COLO668 (cell line): ENCODE data around the gene OVCA2.

Experiments used
- DNase-seq: peaks from one replicate; lab custom pipeline; 2025; ENCODE audit not compliant: unreplicated experiment; lab: John Stamatoyannopoulos, UW

Gene OVCA2

DNA sequence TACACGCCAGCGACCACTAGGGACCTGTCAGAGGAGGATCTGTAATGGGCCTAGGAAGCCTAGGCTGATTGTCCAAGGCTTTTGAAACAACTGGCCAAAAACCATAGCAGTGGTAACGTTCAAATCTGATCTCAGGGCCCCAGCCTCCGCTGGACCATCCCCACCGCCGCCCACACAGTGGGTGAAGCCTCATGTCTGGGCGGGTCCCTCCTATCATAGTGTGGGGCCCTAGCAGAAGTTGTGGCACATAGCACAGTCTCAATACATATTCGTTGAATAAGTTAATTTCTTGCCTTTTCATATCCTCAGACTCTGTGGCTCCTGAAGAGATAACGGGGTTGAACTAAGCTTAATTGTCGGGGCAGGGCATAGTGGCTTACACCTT, 11.1 kb upstream of the OVCA2 start:
- DNase-seq = no peak

DNA sequence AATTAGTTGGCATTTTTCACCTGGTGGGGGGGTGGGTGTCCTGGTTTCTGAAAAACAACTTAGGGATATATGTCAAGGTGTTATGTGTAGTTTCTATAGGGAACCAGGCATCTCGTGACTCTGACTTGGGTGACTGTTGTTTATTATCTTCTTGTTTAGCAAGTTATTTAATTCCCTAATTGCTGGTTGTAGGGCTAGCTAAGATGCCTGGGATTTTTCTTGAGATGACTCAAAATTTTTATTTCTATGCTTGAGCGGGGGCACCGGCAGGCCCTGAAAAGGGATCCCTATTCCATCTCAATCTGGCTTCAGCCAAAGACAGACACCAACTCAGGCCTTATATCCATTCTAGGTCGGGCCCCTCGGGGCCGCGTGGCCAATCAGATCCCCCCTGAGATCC, 8.7 kb upstream of the OVCA2 start:
- no peak for DNase-seq

DNA sequence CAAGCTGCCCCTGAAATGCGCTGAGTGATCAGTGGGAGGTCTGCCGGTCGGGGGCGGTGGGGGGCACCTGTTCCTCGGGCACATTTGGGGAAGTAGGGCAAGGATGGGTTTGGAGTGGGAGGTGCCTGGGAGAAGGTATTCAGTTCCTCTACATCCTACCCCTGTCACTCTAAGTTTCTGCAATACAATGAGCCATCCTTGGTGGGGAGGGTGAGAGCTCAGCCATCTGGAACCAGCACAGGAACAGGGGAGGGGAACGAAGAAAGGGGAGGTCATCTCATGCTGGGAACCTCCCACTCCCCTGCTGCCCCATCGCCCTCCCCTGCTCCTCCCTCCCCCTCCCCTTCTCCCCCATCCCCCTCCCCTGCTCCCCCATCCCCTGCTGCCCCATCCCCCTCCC, 7.7 kb upstream of the OVCA2 start:
- DNase-seq = no peak

DNA sequence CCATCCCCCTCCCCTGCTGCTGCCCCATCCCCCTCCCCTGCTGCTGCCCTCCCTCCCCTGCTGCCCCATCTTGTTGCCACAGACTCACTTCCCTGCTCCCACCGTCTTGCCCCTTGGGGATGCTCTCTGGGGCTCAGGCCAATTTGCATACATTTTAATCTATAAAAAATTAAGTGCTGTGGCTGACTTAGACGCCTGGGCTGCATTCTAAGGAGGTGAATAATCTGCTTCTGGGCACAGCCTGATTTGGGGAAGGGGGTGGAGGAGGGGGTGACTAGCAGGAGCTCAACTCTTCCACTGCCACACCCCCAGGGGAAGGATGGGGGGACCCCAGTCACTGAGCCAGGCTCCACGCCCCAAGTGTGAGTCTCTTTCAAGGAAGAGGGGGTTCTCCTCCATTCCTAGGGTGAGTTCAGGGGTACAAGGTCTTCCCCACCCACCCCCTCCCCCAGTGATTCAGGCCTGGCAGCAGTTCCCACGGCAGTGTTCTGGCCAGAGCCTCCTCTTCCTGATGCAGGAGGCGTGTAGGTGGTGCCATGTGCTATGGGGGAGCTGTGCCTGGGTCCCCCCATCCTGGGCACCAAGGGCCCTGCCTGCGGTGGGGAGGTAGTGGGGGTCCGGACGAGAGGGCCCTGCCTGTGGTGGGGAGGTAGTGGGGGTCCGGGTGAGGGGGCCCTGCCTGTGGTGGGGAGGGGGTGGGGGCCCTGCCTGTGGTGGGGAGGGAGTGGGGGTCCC, 6.8 kb upstream of the OVCA2 start:
- DNase-seq = no peak

DNA sequence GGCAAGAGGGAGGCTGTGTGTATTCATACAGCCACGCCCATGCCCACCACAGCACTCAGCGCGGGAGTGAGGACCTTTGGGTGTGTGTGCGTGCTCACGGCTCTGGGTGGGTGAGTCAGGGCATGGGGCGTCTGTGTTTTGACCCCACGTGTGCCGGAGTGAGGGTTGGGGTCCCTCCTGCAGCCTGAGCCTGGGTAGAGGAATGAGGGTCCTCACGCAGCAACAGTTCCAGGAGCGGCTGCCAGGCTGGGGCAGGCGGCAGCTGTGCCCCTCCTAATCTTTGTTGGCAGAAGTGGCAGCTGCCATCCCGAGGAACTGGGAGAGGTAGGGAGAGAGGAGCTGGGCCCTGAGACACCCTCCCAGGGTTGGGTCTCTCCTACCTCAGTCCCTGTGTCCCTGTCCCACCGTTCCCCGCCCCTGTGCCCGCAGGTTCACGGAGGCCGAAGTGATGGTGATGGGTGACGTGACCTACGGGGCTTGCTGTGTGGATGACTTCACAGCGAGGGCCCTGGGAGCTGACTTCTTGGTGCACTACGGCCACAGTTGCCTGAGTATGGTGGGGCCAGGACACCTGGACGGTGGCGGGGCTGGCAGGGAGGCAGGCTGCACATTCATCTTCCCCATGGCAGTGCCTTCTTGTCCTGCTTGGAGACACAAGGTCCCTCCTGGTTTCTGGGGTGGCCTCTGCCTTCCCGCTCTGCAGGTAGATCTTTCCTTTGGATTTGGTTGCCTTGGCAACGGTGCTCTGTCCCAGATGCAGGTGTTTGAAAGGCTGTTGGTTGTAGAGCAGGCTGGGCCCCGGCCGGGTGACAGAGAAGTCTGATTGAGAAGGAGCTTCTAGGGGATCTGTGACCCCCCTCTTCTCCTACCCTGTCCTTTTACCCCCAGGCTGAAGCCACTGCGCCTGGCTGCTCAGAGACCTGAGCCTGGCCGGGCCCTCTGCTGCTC, 6.0 kb upstream of the OVCA2 start:
- no peak for DNase-seq

DNA sequence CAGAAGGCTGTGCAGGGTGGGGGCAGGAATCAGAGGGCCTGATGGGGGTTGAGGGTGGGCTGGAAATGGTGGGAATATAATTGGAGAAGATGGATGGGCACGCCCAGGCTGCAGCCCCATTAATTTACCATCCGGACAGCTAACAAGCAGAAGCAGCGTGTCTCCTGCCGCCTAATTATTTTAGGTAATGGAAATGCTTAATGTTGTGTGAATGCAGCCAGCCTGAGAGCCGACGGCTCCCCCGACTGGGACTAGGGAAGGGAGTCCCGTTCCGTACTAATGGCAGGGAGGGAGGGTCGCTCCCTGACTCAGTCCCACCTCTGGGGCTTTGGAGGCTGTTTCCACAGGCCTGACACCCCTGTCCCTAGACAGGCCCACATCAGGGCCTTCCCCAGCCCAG, 4.7 kb upstream of the OVCA2 start:
- DNase-seq = no peak

DNA sequence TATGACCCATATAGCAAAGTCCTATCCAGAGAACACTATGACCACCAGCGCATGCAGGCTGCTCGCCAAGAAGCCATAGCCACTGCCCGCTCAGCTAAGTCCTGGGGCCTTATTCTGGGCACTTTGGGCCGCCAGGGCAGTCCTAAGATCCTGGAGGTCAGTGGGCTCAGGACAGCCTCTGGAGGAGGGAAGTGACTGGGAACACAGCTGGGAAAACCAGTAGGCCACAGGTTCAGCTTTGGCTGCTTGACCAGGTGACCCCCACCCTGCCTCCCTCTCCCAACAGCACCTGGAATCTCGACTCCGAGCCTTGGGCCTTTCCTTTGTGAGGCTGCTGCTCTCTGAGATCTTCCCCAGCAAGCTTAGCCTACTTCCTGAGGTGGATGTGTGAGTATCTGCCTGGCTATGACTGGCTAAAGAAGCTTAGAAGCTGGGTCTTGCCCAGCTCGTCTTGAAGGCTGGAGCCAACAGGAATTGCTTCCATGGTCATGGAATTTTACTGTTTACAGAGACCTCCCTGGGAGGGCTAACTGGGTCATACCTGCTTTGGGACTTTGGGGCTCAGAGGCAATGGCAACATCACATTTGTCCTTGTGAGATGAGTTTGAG, 1.5 kb upstream of the OVCA2 start:
- no peak for DNase-seq

DNA sequence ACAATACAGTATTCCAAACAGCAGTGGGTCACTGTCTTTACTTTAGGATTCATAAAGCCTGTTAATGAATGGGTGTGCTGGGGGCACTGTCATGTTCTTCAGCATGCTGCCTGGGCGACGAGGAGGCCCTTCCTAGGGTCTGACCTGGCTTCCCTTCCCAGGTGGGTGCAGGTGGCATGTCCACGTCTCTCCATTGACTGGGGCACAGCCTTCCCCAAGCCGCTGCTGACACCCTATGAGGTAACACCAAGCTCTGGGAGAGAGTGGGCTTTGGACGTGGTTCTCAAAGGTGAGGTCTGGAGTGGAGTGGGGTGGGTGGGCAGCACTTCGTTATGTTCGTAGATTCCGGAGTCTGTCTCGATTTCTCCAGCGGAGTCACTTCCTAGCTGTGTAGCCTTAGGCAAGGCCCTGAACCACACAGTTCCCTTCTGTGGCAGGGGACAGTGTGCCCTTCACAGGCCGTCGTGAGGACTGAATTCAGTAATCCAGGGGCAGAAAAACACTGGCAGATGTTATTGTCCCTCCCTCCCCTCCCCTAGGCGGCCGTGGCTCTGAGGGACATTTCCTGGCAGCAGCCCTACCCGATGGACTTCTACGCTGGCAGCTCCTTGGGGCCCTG, 771 bp upstream of the OVCA2 start:
- DNase-seq = no peak

DNA sequence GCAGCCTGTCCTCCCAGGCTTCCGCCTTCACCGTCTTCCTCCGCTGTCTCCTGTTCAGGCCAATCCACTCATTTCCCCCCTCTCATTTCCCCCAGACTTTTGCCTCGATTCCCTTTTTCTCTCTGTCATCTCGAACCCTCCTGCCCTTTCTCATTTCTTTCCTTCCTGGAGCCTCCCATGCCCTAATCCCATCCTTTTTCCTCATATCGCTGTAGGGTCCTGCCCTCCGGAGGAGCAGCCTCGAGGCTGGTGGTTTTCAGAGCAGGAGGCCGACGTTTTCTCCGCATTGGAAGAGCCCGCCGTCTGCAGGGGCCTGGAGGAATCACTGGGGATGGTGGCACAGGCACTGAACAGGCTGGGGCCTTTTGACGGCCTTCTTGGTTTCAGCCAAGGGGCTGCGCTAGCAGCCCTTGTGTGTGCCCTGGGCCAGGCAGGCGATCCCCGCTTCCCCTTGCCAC, 597 bp downstream of the OVCA2 start:
- peak; percentile 25 for DNase-seq

DNA sequence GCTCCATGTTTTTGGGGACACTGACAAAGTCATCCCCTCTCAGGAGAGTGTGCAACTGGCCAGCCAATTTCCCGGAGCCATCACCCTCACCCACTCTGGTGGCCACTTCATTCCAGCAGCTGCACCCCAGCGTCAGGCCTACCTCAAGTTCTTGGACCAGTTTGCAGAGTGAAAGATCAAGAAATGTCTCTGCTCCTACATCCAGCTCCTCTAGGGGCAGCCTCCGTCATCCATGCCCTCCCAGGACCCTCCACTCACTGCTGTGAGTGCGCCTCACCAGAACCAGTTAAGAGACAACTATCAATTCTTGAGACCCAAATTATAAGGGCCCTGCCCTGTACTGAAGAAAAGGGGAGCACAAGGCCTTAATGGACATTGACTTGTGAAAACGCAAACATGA, 1.1 kb downstream of the OVCA2 start:
- DNase-seq = no peak

DNA sequence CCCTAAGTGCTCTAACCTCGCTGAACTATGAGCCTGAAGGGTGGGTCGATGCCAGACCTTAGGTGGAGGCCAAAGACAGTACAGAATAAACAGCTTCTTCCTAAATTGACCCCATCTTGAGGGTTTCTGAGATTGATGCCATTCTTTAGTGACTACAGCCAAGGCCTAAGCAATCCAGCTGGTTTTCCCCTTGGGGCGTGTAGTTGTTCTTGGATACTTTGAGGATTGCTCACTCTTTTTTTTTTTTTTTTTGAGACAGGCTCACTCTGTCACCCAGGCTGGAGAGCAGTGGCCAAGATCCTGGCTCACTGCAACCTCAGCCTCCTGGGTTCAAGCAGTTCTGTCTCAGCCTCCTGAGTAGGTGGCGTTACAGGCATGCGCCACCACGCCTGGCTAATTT, 2.0 kb downstream of the OVCA2 start:
- no peak for DNase-seq

DNA sequence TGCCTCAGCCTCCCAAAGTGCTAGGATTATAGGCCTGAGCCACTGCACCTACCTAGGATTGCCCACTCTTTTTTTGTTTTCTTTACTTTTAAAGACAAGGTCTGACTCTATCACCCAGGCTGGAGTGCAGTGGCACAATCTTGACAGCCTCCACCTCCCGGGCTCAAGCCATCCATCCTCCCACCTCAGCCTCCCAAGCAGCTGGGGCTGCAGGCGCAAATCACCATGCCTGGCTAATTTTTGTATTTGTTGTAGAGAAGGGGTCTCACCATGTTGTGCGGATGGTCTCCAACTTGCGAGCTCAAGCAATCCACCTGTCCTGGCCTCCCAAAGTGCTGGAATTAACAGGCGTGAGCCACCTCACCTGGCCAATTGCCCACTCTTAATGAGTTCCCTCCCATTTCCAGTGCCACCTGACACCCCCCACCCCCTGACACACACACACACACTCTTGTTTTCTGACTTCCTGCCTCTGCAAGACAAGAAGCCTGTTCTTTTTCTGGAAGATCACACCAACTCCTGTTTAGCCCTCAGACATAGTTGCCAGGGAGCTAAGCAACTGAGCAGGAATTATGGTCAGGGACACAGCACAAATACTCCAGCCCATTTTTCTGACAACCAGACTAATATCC, 2.6 kb downstream of the OVCA2 start:
- DNase-seq = no peak

DNA sequence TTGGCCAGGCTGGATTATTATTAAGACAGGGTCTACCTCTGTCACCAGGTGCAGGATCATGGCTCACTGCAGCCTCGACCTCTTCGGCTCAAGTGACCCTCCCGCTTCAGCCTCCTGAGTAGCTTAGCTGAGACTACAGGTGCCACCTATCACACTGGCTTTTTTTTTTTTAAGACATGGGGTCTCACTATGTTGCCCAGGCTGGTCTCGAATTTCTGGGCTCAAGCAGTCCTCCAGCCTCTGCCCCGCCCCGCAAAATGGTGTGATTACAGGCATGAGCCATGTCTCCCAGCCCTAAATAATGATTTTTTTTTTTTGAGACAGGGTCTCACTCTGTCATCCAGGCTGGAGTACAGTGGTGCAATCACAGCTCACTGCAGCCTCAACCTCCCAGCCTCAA, 5.8 kb downstream of the OVCA2 start:
- no peak for DNase-seq

DNA sequence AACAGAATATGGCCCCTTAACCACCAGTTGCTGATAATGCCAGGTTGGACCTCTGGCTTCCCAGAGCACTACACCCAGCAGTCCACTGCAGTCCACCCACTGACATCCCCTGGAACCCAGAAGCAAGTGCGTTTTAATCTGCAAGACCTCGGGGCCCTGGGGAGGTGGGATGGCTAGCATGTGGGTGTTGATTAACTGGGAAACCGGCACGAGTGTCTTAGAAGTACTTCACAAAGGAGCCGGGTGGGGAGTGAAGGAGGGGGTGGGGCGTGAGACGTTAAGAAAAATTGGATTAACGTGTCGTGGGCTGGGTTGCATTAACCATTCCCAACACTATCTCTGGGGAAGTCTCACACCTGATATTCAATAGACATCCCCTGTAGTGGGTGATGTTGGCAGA, 7.0 kb downstream of the OVCA2 start:
- DNase-seq = no peak

DNA sequence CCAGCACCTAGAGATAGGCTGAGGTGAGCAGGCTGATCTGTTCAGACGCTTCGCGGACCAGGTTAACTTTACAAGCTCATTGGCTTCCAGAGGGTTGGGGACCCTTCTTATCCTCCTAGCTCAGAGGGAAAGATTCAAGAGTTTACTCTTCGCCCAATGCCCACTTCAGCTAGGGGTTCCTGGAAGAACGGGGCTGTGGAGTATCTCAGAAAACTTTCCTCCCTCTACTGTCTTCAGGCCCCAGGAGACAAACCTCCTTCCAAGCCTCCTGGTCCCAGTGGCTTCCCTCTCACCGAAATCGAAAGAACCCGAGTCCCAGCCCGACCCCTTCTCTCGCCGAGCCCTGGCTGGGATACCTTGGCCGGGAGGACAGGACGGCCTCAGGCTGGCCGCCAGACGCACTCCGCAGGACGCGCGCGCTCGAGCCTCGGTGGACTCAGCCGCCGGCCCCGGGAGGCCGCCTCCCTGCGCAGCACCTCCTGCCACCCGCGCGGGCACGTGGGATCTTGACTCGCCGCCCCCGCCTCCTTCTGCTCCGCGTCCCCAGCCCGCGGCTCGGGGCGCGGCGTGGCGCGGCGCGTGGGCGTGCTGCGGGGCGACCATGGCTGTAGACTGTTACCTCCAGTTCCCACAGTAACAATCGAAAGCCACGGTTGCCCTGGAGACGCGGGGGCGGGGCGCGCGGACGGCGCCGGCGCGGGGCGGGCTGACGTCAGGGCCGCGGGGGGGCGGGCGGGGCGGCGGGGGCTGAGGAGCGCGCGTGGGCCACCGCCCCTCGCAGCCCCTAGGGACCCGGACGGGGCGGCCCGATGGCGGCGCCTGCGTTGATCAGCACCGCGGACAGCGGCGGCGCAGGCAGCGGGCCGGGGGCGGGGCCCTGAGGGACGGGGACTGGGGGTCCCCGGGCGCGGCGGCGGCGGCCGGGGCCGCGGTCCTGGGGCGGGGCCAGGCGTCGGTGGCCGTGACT, 7.8 kb downstream of the OVCA2 start:
- peak; percentile 72 for DNase-seq

DNA sequence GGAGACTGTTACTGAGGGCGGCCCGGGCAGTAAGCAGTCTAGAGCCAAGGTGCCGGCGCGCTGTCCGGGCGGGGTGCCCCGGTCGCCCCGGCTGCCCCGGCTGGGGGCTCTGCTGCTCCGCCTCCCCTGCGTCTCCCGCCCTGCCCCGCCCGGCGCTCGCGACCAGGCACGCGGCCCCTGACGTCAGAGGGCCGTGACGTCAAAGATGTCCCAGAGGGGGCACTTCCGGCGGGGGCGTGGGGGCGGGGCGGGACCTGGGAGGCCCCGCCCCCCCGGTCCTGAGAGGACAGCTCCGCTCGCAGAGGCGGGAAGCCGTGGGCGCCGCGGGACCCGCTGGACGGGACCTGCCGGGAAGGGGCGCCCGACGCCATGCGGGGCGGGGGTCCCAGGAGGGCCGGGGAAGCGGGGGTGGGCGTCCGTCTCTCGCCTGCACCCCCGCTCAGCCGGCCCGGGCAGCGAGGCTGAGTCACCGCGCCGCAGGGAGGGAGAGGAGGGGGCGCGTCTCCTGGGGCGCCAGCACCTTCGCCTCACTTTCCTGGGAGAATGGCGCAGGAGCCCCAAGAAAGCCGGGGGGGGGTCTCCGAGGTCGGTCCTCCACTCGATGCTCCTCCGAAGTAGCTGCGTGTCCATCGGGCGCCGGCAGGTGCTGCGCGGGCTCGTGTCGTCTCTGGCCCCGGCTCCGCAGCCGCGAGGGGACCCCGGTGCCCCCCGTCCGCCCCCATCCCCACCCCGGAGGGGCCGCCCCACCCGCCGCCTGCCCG, 8.7 kb downstream of the OVCA2 start:
- DNase-seq = peak; percentile 76

DNA sequence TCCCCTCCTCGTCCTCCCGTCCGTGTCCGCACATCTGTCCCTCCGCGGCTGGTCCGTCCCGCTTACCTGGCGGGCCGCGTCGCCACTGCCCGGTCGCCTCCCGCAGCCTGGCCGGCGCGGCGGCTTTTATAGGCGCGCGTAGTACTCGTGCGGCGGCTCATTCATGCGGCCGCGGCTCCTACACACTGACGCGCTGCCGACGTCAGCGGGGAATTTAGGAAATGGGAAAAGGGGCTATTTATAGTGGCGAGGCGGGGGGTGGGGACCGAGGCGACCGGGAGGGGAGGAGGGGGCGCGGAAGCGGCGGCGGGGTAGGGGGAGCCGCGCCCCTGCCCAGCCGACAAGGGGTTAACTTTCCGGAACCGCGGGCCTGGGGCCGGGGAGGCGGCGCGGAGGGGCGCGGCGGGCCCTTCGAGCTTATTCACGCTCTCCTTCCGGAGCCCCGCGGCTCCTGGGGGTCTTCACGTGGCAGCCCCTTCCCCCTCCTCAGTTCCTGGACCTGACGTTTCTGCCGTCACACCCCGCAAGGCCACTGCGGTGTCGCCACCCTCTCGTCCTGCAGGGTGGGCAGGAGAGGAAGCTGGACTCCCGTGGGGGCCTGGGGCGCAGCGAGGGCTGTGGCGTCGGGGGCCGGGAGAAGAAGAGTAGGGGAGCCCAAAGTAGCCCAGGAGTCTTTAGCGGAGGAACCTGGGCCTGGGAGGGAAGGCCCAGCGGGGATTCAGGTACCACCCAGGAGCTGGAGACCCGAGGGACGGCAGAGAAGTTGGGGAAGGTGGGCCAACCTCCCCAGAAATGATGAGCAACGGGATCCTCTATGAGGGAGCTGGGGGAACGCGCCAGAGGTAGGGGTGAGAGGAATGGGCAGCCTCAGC, 9.5 kb downstream of the OVCA2 start:
- peak; percentile 53 for DNase-seq

DNA sequence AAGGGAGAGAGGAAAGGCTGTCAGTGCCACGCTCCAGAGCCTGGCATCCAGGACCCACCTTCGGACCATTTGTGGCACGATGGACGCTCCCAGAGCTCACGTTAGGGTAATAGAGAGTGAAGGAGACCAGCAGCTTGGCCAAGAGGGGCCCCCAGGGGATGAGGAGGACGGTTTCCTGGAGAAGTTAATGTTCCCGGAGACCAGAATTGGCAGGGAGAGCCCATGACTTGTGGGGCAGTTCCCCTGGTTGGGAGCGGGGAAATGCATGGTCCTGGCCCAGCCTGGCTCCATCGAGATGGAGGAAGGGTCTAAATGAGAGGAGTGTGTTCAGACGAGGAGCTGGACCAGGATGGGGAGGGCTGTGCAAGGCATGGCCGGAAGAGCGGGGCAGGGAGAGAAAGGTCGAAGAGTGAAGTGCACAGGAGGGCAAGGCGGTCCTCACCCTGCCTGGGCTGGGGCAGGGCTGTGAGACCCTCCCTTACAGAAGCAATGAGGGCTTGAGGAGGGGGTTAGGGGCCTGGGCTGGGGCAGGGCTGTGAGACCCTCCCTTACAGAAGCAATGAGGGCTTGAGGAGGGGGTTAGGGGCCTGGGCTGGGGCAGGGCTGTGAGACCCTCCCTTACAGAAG, 10.2 kb downstream of the OVCA2 start:
- DNase-seq = peak; percentile 11
